Measurements from ENCODE around the gene GNG11.

GRCh38 chr7:93931655-93932054, 10.1 kb downstream of the GNG11 start:
- TF ChIP-seq REST (IDR thresholded peaks at IDR 0.05; ENCODE audit: unreplicated experiment) (no peak), CTCF (conservative IDR thresholded peaks at IDR 0.05; ENCODE audit: low read depth in 2 of 2) (no peak), JUNB (IDR thresholded peaks at IDR 0.05; ENCODE audit: unreplicated experiment) (no peak), CREB1 (CRISPR knock-in tag; IDR thresholded peaks at IDR 0.05; ENCODE audit: low read depth) (no peak), NANOG (IDR thresholded peaks at IDR 0.05; ENCODE audit: borderline replicate concordance) (no peak), EZH2phosphoT487 (IDR thresholded peaks at IDR 0.05; ENCODE audit: unreplicated experiment) (no peak), POLR2AphosphoS5 (IDR thresholded peaks at IDR 0.05; ENCODE audit: low read depth) (no peak), ZNF331 (CRISPR knock-in tag; IDR thresholded peaks at IDR 0.05; ENCODE audit: low read depth) (no peak), ETS1 (IDR thresholded peaks at IDR 0.05) (no peak)

Data from GM23338 (cell line).